ENCODE measurements around the gene TSPAN10.
"Not testable (repeated sequence)": the region's sequence is repeated elsewhere in the genome, so short reads cannot be mapped to it uniquely, and the experiment has no call there.

The TSPAN10 gene

DNA sequence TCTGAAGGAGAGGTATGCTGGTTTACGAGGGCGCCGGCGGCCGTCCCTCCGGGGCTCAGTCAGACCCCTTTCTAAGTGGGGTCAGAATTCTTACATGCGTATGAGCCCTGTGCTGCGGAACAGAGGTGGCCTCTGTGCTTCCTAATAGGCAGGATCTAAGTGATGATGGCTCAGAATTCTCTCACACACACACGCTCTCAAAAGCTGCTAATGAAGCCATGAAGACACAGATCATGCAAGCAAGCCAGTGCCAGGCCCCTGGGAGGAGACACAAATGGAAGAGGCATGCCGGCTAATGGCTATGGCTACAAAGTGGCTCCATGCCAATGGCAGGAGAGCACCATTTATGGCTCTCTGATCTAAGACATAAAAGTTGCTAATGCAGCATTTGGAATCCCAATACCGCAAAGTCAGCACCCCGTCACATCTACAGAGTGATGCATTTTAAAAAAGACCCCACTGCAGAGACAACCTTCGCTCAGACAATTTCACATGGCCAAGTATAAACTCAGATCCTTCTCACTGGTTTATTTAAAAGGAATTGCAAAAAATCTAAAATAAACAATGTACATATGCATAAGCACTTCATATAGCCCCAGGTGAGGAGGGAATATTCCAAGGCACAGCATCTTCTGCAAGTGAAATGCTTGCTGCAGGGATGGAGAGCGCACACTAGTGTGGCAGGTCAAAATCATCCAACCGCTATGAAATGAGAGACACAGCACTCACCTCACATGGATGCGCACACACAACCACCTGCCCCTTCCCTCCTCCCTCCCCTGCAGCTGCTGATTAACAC, 24.6 kb upstream of the TSPAN10 start:
- TF ChIP-seq, protein P1, sequence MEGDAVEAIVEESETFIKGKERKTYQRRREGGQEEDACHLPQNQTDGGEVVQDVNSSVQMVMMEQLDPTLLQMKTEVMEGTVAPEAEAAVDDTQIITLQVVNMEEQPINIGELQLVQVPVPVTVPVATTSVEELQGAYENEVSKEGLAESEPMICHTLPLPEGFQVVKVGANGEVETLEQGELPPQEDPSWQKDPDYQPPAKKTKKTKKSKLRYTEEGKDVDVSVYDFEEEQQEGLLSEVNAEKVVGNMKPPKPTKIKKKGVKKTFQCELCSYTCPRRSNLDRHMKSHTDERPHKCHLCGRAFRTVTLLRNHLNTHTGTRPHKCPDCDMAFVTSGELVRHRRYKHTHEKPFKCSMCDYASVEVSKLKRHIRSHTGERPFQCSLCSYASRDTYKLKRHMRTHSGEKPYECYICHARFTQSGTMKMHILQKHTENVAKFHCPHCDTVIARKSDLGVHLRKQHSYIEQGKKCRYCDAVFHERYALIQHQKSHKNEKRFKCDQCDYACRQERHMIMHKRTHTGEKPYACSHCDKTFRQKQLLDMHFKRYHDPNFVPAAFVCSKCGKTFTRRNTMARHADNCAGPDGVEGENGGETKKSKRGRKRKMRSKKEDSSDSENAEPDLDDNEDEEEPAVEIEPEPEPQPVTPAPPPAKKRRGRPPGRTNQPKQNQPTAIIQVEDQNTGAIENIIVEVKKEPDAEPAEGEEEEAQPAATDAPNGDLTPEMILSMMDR (IDR thresholded peaks at IDR 0.05; ENCODE audit: control insufficient read depth, extremely low read depth, insufficient read depth), result no peak
- no peak overlapping the region for H3K4me3 ChIP-seq (ENCODE audit: low read depth, low read length)
- DNase-seq (ENCODE audit: low read depth), result no peak

DNA sequence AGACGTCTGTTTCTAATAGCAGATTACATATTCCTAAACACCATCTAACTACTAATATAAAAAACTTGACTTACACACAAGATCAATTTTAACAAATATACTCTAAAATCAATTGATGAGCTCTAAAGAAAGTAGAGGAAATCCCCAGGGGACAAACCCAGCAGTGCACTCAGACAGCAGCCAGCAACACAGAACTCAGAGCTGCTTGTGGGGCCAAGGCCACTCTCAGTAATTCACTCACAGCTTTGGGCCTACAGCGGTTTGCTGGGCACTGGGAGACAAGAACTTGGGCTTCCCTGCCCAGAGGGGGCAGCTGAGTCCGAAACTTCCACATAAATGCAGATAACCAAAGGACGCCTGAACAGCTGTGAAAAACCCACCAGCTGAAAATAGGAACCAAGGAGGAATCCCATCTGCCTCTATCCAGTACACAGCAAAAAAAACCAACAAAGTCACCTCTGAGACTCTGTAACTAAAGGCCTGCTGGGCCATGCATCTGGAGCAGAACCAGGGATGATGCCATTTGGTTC, 21.5 kb upstream of the TSPAN10 start:
- TF ChIP-seq, protein P1 (IDR thresholded peaks at IDR 0.05; ENCODE audit: control insufficient read depth, extremely low read depth, insufficient read depth), result no peak
- no peak for DNase-seq (ENCODE audit: low read depth)
- no peak overlapping the region for H3K4me3 ChIP-seq (ENCODE audit: low read depth, low read length)

DNA sequence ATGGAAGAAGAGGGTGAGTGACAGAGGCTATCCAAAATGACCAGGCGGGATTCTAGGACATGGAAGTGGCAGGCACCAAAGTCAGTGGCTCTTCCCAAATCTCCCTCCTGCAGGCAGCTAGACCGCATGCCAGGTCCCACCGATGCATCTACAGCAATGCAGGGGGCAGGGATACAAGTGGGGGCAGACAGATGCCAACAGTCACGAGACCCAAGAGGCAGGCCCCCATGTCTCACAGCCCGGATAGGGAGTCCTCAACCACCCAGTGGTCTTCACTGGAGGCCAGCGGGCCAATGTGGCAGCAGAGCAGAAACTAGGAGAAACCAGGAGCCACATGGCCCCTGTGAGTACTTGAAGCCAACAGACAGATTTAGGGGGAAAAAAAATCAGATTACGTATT, 20.1 kb upstream of the TSPAN10 start:
- no peak for DNase-seq (ENCODE audit: low read depth)
- H3K4me3 ChIP-seq (ENCODE audit: low read depth, low read length), result no peak overlapping the region
- TF ChIP-seq, protein P1 (IDR thresholded peaks at IDR 0.05; ENCODE audit: control insufficient read depth, extremely low read depth, insufficient read depth), result no peak

DNA sequence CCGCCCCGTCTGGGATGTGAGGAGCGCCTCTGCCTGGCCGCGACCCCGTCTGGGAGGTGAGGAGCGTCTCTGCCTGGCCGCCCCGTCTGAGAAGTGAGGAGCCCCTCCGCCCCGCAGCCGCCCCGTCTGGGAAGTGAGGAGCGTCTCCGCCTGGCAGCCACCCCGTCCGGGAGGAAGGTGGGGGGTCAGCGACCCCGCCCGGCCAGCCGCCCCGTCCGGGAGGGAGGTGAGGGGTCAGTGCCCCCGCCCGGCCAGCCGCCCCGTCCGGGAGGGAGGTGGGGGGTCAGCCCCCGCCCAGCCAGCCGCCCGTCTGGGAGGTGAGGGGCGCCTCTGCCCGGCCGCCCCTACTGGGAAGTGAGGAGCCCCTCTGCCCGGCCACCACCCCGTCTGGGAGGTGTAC, 18.7 kb upstream of the TSPAN10 start:
- H3K4me3 ChIP-seq (ENCODE audit: low read depth, low read length); DNase-seq (ENCODE audit: low read depth): not testable (repeated sequence)

DNA sequence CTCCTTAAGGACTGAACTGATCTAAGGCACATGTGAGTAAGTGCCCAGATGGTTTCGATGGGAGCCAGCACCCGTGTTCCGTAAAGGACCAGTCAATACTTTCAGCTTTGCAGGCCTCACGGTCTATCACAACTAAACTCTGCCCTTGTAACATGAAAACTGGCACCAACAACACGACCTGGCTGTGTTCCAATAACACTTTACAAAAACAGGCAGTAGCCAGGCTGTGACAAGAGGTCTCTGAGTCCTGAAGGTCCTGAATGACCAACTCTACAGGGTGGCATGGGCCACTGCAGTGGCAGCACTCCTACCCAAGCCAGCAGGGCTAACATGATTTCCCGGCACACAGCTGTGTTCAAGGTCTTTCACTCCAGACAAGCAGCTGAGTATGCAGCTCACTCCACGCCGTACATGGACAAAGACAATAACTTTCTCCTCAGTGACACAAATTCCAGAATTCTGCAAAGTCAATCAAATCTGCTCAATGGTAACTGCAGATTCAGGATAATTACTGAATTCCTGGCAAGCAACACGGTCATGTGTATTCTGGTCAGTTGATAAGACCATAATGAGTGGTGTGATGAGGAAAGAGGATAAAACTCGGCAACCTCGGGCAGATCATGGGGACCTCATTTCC, 15.4 kb upstream of the TSPAN10 start:
- TF ChIP-seq, protein P1 (IDR thresholded peaks at IDR 0.05; ENCODE audit: control insufficient read depth, extremely low read depth, insufficient read depth), result no peak
- H3K4me3 ChIP-seq (ENCODE audit: low read depth, low read length), result no peak overlapping the region

DNA sequence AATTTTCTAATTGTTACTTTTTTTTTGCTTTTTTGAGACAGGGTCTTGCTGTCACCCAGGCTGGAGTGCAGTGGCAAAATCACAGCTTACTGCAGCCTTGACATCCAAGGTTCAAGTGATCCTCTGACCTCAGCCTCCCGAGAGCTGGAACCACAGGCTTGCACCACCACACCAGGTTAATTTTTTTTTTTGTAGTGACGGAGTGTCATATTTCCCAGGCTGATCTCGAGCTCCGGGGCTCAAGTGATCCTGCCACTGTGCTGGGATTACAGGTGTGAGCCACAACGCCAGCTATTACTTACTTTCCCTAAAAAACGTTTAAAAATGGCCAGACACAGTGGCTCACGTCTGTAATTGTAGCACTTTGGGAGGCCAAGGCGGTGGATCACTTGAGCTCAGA, 6.7 kb upstream of the TSPAN10 start:
- TF ChIP-seq, protein P1 (IDR thresholded peaks at IDR 0.05; ENCODE audit: control insufficient read depth, extremely low read depth, insufficient read depth), result no peak
- H3K4me3 ChIP-seq (ENCODE audit: low read depth, low read length), result no peak overlapping the region
- DNase-seq (ENCODE audit: low read depth), result no peak

More for the DNA sequence above, 15.4 kb upstream of the TSPAN10 start:
- no peak for DNase-seq (ENCODE audit: low read depth)

DNA sequence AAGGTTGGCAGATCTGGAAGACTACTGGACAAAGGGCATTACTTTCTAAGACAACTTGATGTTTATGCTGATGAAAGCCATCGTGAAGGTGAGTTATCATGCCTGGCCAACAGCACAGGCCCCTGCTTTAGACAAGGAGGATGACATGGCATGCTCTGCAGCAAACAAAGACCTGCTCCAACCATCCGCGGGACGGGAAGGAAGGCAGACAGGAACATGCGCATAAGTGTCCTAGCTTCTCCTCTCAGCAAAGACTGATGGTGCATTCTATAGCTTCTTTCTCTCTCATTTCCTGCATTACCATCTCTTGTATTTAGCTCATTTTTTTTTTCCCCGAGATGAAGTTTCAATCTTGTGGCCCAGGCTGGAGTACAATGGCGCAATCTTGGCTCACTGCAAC, 5.5 kb upstream of the TSPAN10 start:
- DNase-seq (ENCODE audit: low read depth), result no peak
- H3K4me3 ChIP-seq (ENCODE audit: low read depth, low read length), result no peak overlapping the region
- TF ChIP-seq, protein P1 (IDR thresholded peaks at IDR 0.05; ENCODE audit: control insufficient read depth, extremely low read depth, insufficient read depth), result no peak

Measured in LNCaP clone FGC (cell line).